Measurements from ENCODE around the gene NDUFA3. TPM values are rescaled to one million over a fixed set of nuclear protein-coding genes. Genes with fewer than 3 reads are reported as not detected.

NDUFA3 gene
- 14.0 and 14.7 TPM in 2 replicates for total RNA-seq

GRCh38 chr19:54102421-54103169 is at the start of gene NDUFA3:
Gene NDUFA3, plus strand, starts transcription at chr19:54102855. Its CDS starts 24 bp downstream, at chr19:54102879.

GRCh38 chr19:54063350-54064116 is 39.1 kb upstream of the NDUFA3 start, which contains the start of gene VSTM1:
Gene VSTM1, minus strand, starts transcription at chr19:54063897. Its CDS starts 120 bp downstream, at chr19:54063777.

GRCh38 chr19:54081032-54081431 is 21.6 kb upstream of the NDUFA3 start, which contains the start of gene TARM1:
Gene TARM1, minus strand, starts transcription at chr19:54081365. Its CDS starts 25 bp downstream, at chr19:54081340.

GRCh38 chr19:54100561-54100960 is 2.1 kb upstream of the NDUFA3 start, which contains the start of gene OSCAR:
Gene OSCAR, minus strand, starts transcription at chr19:54100803. Its CDS starts 11 bp downstream, at chr19:54100792.

GRCh38 chr19:54115109-54116063 is 12.7 kb downstream of the NDUFA3 start, which contains the start of the genes PRPF31 and TFPT:
Gene PRPF31, plus strand, starts transcription at chr19:54115754. Its CDS starts 2,525 bp downstream, at chr19:54118279.
Gene TFPT, minus strand, starts transcription at chr19:54115657. Its CDS starts 388 bp downstream, at chr19:54115269.

GRCh38 chr19:54137699-54138488 is 35.2 kb downstream of the NDUFA3 start, which contains the start of gene CNOT3:
Gene CNOT3, plus strand, starts transcription at chr19:54137762. Its CDS starts 5,217 bp downstream, at chr19:54142979.

Other genes with a start within 250 kb of the NDUFA3 start
- gene MYADM, start 235.0 kb upstream of the NDUFA3 start, total RNA-seq, result 8.1 and 11.0 TPM in 2 replicates
- gene PRKCG, start 220.7 kb upstream of the NDUFA3 start, total RNA-seq, result not detected in 2 replicates
- gene CACNG7, start 193.6 kb upstream of the NDUFA3 start, total RNA-seq, result 0.12 TPM in 1 of 2 replicates, not detected in the other
- under 0.01 TPM in 2 replicates for gene CACNG8, start 139.9 kb upstream of the NDUFA3 start, total RNA-seq
- 0.11 TPM in 1 of 2 replicates, not detected in the other for gene CACNG6, start 111.2 kb upstream of the NDUFA3 start, total RNA-seq
- not detected in 2 replicates for gene VSTM1, start 39.0 kb upstream of the NDUFA3 start, total RNA-seq
- gene TARM1, start 21.5 kb upstream of the NDUFA3 start, total RNA-seq, result not detected in 2 replicates
- 0.22 and 0.50 TPM in 2 replicates for gene OSCAR, start 2.1 kb upstream of the NDUFA3 start, total RNA-seq
- gene TFPT, start 12.8 kb downstream of the NDUFA3 start, total RNA-seq, result 11.0 and 13.7 TPM in 2 replicates
- 45.1 and 80.0 TPM in 2 replicates for gene PRPF31, start 12.9 kb downstream of the NDUFA3 start, total RNA-seq
- gene CNOT3, start 34.9 kb downstream of the NDUFA3 start, total RNA-seq, result 15.4 and 17.7 TPM in 2 replicates
- gene LENG1, start 56.9 kb downstream of the NDUFA3 start, total RNA-seq, result 7.7 and 8.0 TPM in 2 replicates
- gene TMC4, start 70.3 kb downstream of the NDUFA3 start, total RNA-seq, result 0.87 TPM in 1 of 2 replicates, not detected in the other
- gene MBOAT7, start 86.7 kb downstream of the NDUFA3 start, total RNA-seq, result 57.2 and 59.2 TPM in 2 replicates
- 62.9 and 76.0 TPM in 2 replicates for gene TSEN34, start 88.5 kb downstream of the NDUFA3 start, total RNA-seq
- 1,269 and 1,778 TPM in 2 replicates for gene RPS9, start 98.0 kb downstream of the NDUFA3 start, total RNA-seq
- gene LILRB3, start 120.2 kb downstream of the NDUFA3 start, total RNA-seq, result not detected in 2 replicates
- not detected in 2 replicates for gene LILRA6, start 139.9 kb downstream of the NDUFA3 start, total RNA-seq
- gene LILRB5, start 154.4 kb downstream of the NDUFA3 start, total RNA-seq, result not detected in 2 replicates
- not detected in 2 replicates for gene LILRB2, start 178.3 kb downstream of the NDUFA3 start, total RNA-seq
- not detected in 2 replicates for gene LILRA5, start 210.3 kb downstream of the NDUFA3 start, total RNA-seq
- gene LILRA4, start 236.3 kb downstream of the NDUFA3 start, total RNA-seq, result not detected in 2 replicates